Osteocyte (in vitro differentiated cells): ENCODE results near the gene RET. TPM values are rescaled to one million over a fixed set of nuclear protein-coding genes. Genes with fewer than 3 reads are reported as not detected.

Source experiments
- DNase-seq: peaks from one replicate; pipeline ENCODE4 v3.0.0; 2021; ENCODE audit warnings: mixed read lengths; ENCODE audit not compliant: unreplicated experiment; ENCODE audit errors: extremely low spot score
- H3K27ac Mint-ChIP-seq: one replicate; pipeline ENCODE4 v1.8.0; 2021; ENCODE audit warnings: mild to moderate bottlenecking, mixed read lengths; ENCODE audit not compliant: unreplicated experiment
- H3K27me3 Mint-ChIP-seq: one replicate; pipeline ENCODE4 v1.8.0; 2021; ENCODE audit warnings: mixed read lengths; ENCODE audit not compliant: unreplicated experiment
- H3K36me3 Mint-ChIP-seq: one replicate; pipeline ENCODE4 v1.8.0; 2021; ENCODE audit warnings: mixed read lengths; ENCODE audit not compliant: unreplicated experiment
- H3K4me1 Mint-ChIP-seq: one replicate; pipeline ENCODE4 v1.8.0; 2021; ENCODE audit warnings: mixed read lengths; ENCODE audit not compliant: unreplicated experiment
- H3K4me3 Mint-ChIP-seq: one replicate; pipeline ENCODE4 v1.8.0; 2021; ENCODE audit warnings: mild to moderate bottlenecking, moderate library complexity, mixed read lengths; ENCODE audit not compliant: unreplicated experiment
- H3K9me3 Mint-ChIP-seq: one replicate; pipeline ENCODE4 v1.8.0; 2021; ENCODE audit warnings: mixed read lengths; ENCODE audit not compliant: unreplicated experiment
- total RNA-seq: library from RNA; stranded (reverse); gene quantifications from 2 replicates; pipeline ENCODE4 v1.2.1, GENCODE V29; 2021
- TF ChIP-seq, protein P1 (sequence below): fragments of 200-600 bp; sonication (generic); IDR thresholded peaks from 2 replicates; pipeline ENCODE4 v1.5.0; 2021; ENCODE audit warnings: antibody characterized with exemption, mild to moderate bottlenecking, moderate library complexity

RET gene
- total RNA-seq, 1 donor from 2014 or later = 0.43 TPM

DNA sequence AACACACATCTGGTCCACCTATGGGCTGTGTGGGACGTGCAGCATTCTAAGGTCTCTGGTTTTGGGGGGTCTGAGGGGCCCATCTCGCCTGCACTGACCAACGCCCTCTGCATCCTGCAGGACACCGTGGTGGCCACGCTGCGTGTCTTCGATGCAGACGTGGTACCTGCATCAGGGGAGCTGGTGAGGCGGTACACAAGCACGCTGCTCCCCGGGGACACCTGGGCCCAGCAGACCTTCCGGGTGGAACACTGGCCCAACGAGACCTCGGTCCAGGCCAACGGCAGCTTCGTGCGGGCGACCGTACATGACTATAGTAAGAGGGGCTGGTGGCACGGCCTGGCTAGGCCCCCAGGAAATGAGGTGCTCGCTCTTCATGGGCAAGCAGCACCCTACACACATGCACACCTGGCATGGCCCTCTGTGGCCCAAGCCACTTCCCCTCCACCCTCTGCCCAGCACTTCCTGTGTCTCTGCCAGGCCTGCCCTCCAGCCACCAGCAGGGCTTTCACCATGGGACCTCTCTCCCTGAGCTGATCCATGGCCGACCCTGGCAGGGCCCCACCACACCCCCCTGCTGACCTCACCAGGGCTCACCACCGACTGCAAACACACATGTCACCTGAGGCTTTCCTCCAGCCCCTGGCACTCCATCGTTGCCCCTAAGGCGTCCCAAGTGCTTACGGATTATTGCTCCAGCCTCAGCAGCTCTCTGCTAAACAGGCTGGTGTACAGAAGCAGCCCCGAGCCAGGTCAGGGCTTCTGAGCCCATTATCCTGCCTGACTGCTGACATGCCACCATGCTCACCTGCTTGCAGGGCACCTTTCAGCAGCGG lies 29.6 kb downstream of the RET start:
- no peak overlapping the region for H3K4me3 Mint-ChIP-seq
- H3K27ac Mint-ChIP-seq = no peak overlapping the region
- H3K36me3 Mint-ChIP-seq = no peaks in the 10 kb centered on the region
- peaks cover 12% of the 10 kb centered on the region for H3K27me3 Mint-ChIP-seq
- no peak for DNase-seq
- TF ChIP-seq, protein P1, sequence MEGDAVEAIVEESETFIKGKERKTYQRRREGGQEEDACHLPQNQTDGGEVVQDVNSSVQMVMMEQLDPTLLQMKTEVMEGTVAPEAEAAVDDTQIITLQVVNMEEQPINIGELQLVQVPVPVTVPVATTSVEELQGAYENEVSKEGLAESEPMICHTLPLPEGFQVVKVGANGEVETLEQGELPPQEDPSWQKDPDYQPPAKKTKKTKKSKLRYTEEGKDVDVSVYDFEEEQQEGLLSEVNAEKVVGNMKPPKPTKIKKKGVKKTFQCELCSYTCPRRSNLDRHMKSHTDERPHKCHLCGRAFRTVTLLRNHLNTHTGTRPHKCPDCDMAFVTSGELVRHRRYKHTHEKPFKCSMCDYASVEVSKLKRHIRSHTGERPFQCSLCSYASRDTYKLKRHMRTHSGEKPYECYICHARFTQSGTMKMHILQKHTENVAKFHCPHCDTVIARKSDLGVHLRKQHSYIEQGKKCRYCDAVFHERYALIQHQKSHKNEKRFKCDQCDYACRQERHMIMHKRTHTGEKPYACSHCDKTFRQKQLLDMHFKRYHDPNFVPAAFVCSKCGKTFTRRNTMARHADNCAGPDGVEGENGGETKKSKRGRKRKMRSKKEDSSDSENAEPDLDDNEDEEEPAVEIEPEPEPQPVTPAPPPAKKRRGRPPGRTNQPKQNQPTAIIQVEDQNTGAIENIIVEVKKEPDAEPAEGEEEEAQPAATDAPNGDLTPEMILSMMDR = no peak
- H3K4me1 Mint-ChIP-seq = peaks cover 10% of the 10 kb centered on the region
- no peaks in the 10 kb centered on the region for H3K9me3 Mint-ChIP-seq

DNA sequence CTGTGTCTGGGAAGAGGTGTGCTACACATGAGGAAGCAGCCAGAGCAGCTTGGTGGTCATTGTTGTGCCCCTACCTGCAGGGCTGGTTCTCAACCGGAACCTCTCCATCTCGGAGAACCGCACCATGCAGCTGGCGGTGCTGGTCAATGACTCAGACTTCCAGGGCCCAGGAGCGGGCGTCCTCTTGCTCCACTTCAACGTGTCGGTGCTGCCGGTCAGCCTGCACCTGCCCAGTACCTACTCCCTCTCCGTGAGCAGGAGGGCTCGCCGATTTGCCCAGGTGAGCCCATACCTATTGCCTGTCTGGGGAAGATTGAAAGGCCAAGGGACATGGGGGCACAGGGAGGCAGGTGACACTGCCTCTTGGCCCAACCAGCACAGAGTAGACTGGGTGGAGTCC lies 32.1 kb downstream of the RET start:
- TF ChIP-seq, protein P1 = no peak
- H3K36me3 Mint-ChIP-seq = no peaks in the 10 kb centered on the region
- H3K4me3 Mint-ChIP-seq = no peak overlapping the region
- no peaks in the 10 kb centered on the region for H3K9me3 Mint-ChIP-seq
- no peak for DNase-seq
- H3K27ac Mint-ChIP-seq = no peak overlapping the region
- H3K4me1 Mint-ChIP-seq = peaks cover 10% of the 10 kb centered on the region
- no peaks in the 10 kb centered on the region for H3K27me3 Mint-ChIP-seq

DNA sequence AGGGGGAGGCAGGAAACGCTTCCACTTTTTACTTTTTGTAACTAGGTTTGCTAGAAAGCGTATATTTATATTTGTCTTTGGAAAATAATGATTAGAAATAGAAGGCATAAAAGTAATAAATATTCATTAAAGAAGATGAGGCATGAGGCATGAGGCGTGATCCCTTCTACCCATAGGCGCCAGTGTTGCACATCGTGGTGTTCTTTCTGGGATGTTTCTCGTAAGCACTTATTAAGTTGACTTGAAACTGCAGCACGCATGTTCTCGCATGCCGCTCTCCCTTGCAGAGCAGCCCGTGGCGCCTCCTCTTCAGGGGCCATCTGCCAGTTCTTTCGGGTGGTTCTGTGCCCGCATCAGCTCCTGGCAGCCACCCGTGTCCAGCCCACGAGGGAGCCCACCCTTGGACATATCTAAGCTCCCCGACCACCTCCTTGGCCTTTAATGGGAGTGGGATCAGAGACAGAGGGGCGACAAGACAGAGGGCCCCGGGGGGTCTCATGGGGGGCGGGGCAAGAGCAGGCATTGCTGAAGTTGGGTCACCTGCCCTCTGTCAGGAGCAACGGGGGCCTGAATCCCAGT lies 32.9 kb downstream of the RET start:
- TF ChIP-seq, protein P1 = no peak
- Mint-ChIP-seq H3K27ac (no peak overlapping the region), H3K27me3 (no peaks in the 10 kb centered on the region), H3K4me3 (no peak overlapping the region), H3K9me3 (no peaks in the 10 kb centered on the region), H3K4me1 (peaks cover 10% of the 10 kb centered on the region), H3K36me3 (no peaks in the 10 kb centered on the region)
- DNase-seq = no peak

DNA sequence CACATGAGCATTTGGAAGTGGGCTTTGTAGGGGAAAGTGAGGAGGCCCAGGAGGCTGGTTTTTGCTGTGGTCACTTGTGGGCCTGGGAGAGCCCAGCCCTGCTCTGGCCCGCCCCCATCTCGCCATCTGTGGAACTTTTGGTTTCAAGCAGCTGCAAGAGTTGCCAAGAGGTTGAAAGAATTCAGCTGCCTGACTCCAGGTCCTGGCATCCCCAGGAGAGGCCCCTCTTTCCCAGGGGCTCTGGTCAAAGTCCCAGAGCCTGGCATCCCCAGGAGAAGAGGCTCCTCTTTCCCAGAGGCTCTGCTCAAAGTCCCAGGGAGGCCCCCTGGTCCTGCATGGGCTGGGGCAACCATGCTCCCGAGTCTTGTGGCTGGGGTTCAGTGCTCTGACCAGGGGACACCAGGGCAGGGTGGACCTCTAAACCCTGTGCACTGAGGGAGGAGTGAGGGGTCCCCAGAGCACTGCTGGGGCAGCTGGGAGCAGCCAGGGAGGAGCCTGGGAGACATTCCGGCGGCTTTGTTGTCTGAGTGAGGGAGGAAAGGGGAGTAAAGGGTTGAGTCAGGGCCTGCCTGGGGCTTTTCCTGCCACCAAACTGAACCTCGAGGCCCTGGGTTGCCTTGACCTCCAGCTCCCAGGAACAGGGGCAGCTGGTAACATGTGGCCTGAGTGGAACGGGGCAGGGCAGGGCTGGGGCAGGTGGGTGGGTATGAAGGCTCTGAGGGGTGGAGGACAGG lies 33.6 kb downstream of the RET start:
- H3K36me3 Mint-ChIP-seq = no peaks in the 10 kb centered on the region
- no peaks in the 10 kb centered on the region for H3K27me3 Mint-ChIP-seq
- H3K9me3 Mint-ChIP-seq = no peaks in the 10 kb centered on the region
- peaks cover 7% of the 10 kb centered on the region for H3K4me1 Mint-ChIP-seq
- no peak overlapping the region for H3K27ac Mint-ChIP-seq
- DNase-seq = no peak
- TF ChIP-seq, protein P1 = no peak
- H3K4me3 Mint-ChIP-seq = no peak overlapping the region

DNA sequence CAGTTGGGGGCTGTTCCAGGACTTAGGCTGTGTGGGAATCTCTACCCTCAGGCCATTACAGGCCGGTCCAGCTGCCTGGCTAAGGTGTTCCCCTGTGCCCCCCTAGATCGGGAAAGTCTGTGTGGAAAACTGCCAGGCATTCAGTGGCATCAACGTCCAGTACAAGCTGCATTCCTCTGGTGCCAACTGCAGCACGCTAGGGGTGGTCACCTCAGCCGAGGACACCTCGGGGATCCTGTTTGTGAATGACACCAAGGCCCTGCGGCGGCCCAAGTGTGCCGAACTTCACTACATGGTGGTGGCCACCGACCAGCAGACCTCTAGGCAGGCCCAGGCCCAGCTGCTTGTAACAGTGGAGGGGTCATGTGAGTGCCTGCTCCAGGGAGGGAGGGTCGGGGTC lies 34.2 kb downstream of the RET start:
- no peak for DNase-seq
- peaks cover 5% of the 10 kb centered on the region for H3K4me1 Mint-ChIP-seq
- no peak overlapping the region for H3K27ac Mint-ChIP-seq
- no peaks in the 10 kb centered on the region for H3K27me3 Mint-ChIP-seq
- TF ChIP-seq, protein P1 = no peak
- H3K36me3 Mint-ChIP-seq = no peaks in the 10 kb centered on the region
- H3K9me3 Mint-ChIP-seq = no peaks in the 10 kb centered on the region
- H3K4me3 Mint-ChIP-seq = no peak overlapping the region
